Activated CD8-positive, alpha-beta T cell treated with anti-CD3 and anti-CD28 coated beads for 36 hours (primary cell): Measurements from ENCODE around the gene SCARB2. TPM values are rescaled to one million over a fixed set of nuclear protein-coding genes. Genes with fewer than 3 reads are reported as not detected.

Experiments
- ATAC-seq: fragments of 200-7000 bp; cut with Tn5 transposase; one replicate; pipeline ENCODE4 v1.10.0; 2021; ENCODE audit warnings: mild to moderate bottlenecking, moderate library complexity
- CTCF ChIA-PET: fragments of 350-600 bp; sonication (Branson Sonifier 250); formaldehyde crosslinking; loops from one replicate; lab custom pipeline; 2021; ENCODE audit warnings: antibody characterized with exemption; lab: Charles Lee
- POLR2A ChIA-PET: fragments of 350-600 bp; sonication (Branson Sonifier 250); formaldehyde crosslinking; loops from one replicate; lab custom pipeline; 2021; ENCODE audit warnings: antibody characterized with exemption; lab: Charles Lee
- DNase-seq: peaks from one replicate; pipeline ENCODE4 v3.0.0-alpha.2; 2020
- H3K27ac Mint-ChIP-seq: one replicate; pipeline ENCODE4 v1.8.0; 2021; ENCODE audit warnings: mild to moderate bottlenecking, mixed read lengths
- H3K27me3 Mint-ChIP-seq: one replicate; pipeline ENCODE4 v1.8.0; 2021; ENCODE audit warnings: mixed read lengths
- H3K36me3 Mint-ChIP-seq: one replicate; pipeline ENCODE4 v1.8.0; 2021; ENCODE audit warnings: low read depth, mixed read lengths
- H3K4me1 Mint-ChIP-seq: one replicate; pipeline ENCODE4 v1.8.0; 2021; ENCODE audit warnings: low read depth, mixed read lengths
- H3K4me3 Mint-ChIP-seq: one replicate; pipeline ENCODE4 v1.8.0; 2021; ENCODE audit warnings: mild to moderate bottlenecking, moderate library complexity, mixed read lengths
- H3K9me3 Mint-ChIP-seq: one replicate; pipeline ENCODE4 v1.8.0; 2021; ENCODE audit warnings: mixed read lengths
- intact Hi-C: fragments of 100-400 bp; cut with micrococcal nuclease; formaldehyde crosslinking; loops from one replicate; pipeline ENCODE4 v1.10.0; 2022
- total RNA-seq, 2 experiments: library from RNA; stranded (reverse); gene quantifications; one replicate each; pipeline ENCODE4 v1.2.3, GENCODE V29; 2021
- TF ChIP-seq, protein P1 (sequence below): fragments of 200-600 bp; IDR thresholded peaks from one replicate; pipeline ENCODE4 v1.8.0; 2022; ENCODE audit warnings: antibody characterized with exemption, mild to moderate bottlenecking

SCARB2 gene
- total RNA-seq, 2 experiments from 2014 or later: 2.6 to 3.1 TPM

DNA sequence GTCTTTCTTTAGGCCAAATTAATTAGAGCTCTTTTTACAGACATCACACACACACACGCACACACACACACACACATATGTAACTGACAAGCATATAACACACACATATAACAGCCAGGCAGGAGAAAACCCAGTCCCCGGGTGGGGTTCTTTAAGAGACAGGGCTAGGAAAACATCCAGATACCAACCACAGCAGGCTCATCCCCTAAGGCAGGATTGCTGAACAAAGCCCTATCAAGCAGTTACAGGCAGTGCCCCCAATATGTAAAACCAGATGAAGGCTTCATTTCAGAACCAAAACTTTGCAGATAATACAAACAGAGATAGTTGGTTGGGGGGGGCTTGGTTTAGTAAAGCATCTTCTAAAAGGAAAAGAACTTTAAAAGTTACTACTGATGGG lies 19.9 kb upstream of the SCARB2 start:
- intact Hi-C loops: no loop called here
- no peak overlapping the region for H3K4me3 Mint-ChIP-seq
- CTCF ChIA-PET: no interaction called here
- ATAC-seq (no peak), DNase-seq (no peak)
- POLR2A ChIA-PET: no interaction called here
- no peak overlapping the region for H3K27ac Mint-ChIP-seq
- H3K36me3 Mint-ChIP-seq: peaks cover 4% of the 10 kb centered on the region
- H3K4me1 Mint-ChIP-seq: no peaks in the 10 kb centered on the region
- peaks cover 12% of the 10 kb centered on the region for H3K9me3 Mint-ChIP-seq
- TF ChIP-seq, protein P1, sequence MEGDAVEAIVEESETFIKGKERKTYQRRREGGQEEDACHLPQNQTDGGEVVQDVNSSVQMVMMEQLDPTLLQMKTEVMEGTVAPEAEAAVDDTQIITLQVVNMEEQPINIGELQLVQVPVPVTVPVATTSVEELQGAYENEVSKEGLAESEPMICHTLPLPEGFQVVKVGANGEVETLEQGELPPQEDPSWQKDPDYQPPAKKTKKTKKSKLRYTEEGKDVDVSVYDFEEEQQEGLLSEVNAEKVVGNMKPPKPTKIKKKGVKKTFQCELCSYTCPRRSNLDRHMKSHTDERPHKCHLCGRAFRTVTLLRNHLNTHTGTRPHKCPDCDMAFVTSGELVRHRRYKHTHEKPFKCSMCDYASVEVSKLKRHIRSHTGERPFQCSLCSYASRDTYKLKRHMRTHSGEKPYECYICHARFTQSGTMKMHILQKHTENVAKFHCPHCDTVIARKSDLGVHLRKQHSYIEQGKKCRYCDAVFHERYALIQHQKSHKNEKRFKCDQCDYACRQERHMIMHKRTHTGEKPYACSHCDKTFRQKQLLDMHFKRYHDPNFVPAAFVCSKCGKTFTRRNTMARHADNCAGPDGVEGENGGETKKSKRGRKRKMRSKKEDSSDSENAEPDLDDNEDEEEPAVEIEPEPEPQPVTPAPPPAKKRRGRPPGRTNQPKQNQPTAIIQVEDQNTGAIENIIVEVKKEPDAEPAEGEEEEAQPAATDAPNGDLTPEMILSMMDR: no peak
- no peaks in the 10 kb centered on the region for H3K27me3 Mint-ChIP-seq

- TF ChIP-seq, protein P1: no peak
- H3K4me1 Mint-ChIP-seq: no peaks in the 10 kb centered on the region
- DNase-seq: no peak
- H3K27me3 Mint-ChIP-seq: no peaks in the 10 kb centered on the region
- ATAC-seq: no peak
- peaks cover 12% of the 10 kb centered on the region for H3K9me3 Mint-ChIP-seq
- no peak overlapping the region for H3K4me3 Mint-ChIP-seq
- intact Hi-C loops: no loop called here
- CTCF ChIA-PET: no interaction called here
- peaks cover 4% of the 10 kb centered on the region for H3K36me3 Mint-ChIP-seq
- POLR2A ChIA-PET: no interaction called here
- no peak overlapping the region for H3K27ac Mint-ChIP-seq
These were observed 19.5 kb upstream of the SCARB2 start for GRCh38 chr4:76233083-76233482.

- intact Hi-C loops: no loop called here
- POLR2A ChIA-PET: no interaction called here
- DNase-seq: no peak
- Mint-ChIP-seq H3K36me3 (peaks cover 4% of the 10 kb centered on the region), H3K9me3 (peaks cover 15% of the 10 kb centered on the region), H3K27ac (no peak overlapping the region), H3K27me3 (no peaks in the 10 kb centered on the region), H3K4me1 (no peaks in the 10 kb centered on the region), H3K4me3 (no peak overlapping the region)
- ATAC-seq: no peak
- CTCF ChIA-PET: no interaction called here
- TF ChIP-seq, protein P1: no peak
These were observed 19.1 kb upstream of the SCARB2 start for GRCh38 chr4:76232681-76233080.

- intact Hi-C loops: no loop called here
- TF ChIP-seq, protein P1: no peak
- ATAC-seq (no peak), DNase-seq (no peak)
- Mint-ChIP-seq H3K4me1 (no peaks in the 10 kb centered on the region), H3K9me3 (peaks cover 18% of the 10 kb centered on the region), H3K4me3 (no peak overlapping the region), H3K36me3 (peaks cover 4% of the 10 kb centered on the region), H3K27ac (no peak overlapping the region), H3K27me3 (peaks cover 7% of the 10 kb centered on the region)
- CTCF ChIA-PET: interaction anchor here (4.6 kb wide), 1 partner anchor 46 kb away, joined by 18 read pairs; no protein-coding TSS in a partner anchor
- POLR2A ChIA-PET: no interaction called here
These were observed 12.8 kb upstream of the SCARB2 start for GRCh38 chr4:76226418-76226817.

GRCh38 chr4:76224171-76224570 lies 10.5 kb upstream of the SCARB2 start:
- CTCF ChIA-PET: interaction anchor here (4.6 kb wide), 1 partner anchor 44 kb away, joined by 18 read pairs; no protein-coding TSS in a partner anchor
- intact Hi-C loops: no loop called here
- no peak overlapping the region for H3K27ac Mint-ChIP-seq
- peaks cover 7% of the 10 kb centered on the region for H3K27me3 Mint-ChIP-seq
- H3K4me3 Mint-ChIP-seq: no peak overlapping the region
- no peak for ATAC-seq
- TF ChIP-seq, protein P1: no peak
- no peak for DNase-seq
- H3K36me3 Mint-ChIP-seq: peaks cover 3% of the 10 kb centered on the region
- H3K4me1 Mint-ChIP-seq: peaks cover 2% of the 10 kb centered on the region
- POLR2A ChIA-PET: no interaction called here
- H3K9me3 Mint-ChIP-seq: peaks cover 13% of the 10 kb centered on the region
